Fibroblast of the aortic adventitia (primary cell): ENCODE measurements around the gene RTN4IP1. TPM values are rescaled to one million over a fixed set of nuclear protein-coding genes. Genes with fewer than 3 reads are reported as not detected.
A peak's percentile ranks its signal among the peaks of the same experiment; 100 is the strongest.

Experiments
- DNase-seq: peaks from one replicate; pipeline ENCODE4 v3.0.0-alpha.2; 2010; ENCODE audit warnings: low read depth
- H3K4me3 ChIP-seq: 2 replicates; pipeline ENCODE4 v1.5.1; 2011; ENCODE audit warnings: low read depth, mild to moderate bottlenecking, control low read depth, low read length, moderate library complexity
- total RNA-seq: library from RNA; depleted of rRNA; stranded (reverse); fragments of >200 nt; gene quantifications from 2 replicates; pipeline ENCODE4 v1.2.3, GENCODE V29; 2012; ENCODE audit warnings: low replicate concordance
- TF ChIP-seq, protein P1 (sequence below): IDR thresholded peaks from 2 replicates; pipeline ENCODE4 v1.5.1; 2011; ENCODE audit warnings: mild to moderate bottlenecking, low read length, control low read depth, inconsistent platforms; ENCODE audit not compliant: insufficient read depth

The RTN4IP1 gene
- total RNA-seq, 1 donor, result 7.6 TPM

GRCh38 chr6:106642476-106642875 is 13.2 kb upstream of the RTN4IP1 start:
- H3K4me3 ChIP-seq, result no peak overlapping the region
- TF ChIP-seq, protein P1, sequence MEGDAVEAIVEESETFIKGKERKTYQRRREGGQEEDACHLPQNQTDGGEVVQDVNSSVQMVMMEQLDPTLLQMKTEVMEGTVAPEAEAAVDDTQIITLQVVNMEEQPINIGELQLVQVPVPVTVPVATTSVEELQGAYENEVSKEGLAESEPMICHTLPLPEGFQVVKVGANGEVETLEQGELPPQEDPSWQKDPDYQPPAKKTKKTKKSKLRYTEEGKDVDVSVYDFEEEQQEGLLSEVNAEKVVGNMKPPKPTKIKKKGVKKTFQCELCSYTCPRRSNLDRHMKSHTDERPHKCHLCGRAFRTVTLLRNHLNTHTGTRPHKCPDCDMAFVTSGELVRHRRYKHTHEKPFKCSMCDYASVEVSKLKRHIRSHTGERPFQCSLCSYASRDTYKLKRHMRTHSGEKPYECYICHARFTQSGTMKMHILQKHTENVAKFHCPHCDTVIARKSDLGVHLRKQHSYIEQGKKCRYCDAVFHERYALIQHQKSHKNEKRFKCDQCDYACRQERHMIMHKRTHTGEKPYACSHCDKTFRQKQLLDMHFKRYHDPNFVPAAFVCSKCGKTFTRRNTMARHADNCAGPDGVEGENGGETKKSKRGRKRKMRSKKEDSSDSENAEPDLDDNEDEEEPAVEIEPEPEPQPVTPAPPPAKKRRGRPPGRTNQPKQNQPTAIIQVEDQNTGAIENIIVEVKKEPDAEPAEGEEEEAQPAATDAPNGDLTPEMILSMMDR, result no peak
- DNase-seq, result no peak

- no peak for DNase-seq
- TF ChIP-seq, protein P1, result no peak
- no peak overlapping the region for H3K4me3 ChIP-seq
Measured at GRCh38 chr6:106639812-106640211, 10.5 kb upstream of the RTN4IP1 start.

DNA sequence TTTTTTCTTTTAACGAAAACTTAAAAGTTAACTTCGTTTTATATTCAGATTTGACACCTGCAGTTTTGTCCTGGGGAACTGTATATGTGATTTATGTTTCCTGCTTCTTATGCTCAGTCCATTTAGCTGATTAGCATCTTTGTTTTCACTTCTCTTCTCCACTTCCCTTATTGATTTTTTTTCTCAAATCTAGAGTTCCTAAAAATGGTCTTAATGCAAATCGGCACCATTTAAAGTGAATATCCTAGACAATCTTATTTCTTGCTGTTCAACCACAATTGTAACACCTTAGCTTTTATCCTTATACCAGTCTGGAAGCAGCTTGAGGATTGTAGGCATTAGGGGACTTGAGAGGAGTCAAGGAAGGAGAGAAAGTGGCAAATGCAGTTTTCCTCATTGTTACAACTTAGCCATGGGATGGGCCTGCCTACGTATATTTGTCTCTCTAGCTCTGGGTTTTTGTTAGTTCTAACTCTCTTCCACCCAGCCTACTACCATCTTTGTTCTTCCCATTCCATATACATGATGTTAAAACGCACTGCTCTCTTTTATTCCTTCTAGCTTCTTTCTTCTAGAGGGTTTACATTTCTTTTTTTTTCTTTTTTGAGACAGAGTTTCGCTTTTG is 8.5 kb upstream of the RTN4IP1 start:
- TF ChIP-seq, protein P1, result no peak
- no peak for DNase-seq

GRCh38 chr6:106637051-106637716 is 7.9 kb upstream of the RTN4IP1 start:
- TF ChIP-seq, protein P1, result no peak
- H3K4me3 ChIP-seq, result no peak overlapping the region
- no peak for DNase-seq

More for the DNA sequence above, 8.5 kb upstream of the RTN4IP1 start:
- H3K4me3 ChIP-seq, result no peak overlapping the region

- TF ChIP-seq, protein P1, result no peak
- DNase-seq, result no peak
- no peak overlapping the region for H3K4me3 ChIP-seq
Measured at GRCh38 chr6:106634565-106634964, 5.3 kb upstream of the RTN4IP1 start.

DNA sequence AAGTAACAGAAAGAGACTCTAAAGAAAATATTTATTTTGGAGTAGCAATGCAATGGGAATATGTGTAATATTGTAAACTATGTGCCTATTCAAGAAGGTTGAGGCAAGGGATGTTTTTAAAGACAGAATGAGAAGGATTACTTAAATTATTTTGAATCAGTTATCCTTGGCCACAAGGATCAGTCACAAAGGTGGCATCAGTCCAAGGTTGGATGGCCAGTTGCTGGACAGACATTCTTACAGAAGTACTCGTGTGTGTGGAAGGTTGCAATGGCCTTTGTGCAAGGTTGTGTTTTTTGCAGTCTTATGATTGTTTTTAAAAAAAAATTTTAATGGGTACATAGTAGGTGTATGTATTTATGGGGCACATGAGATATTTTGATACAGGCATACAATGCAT is 2.0 kb upstream of the RTN4IP1 start:
- TF ChIP-seq, protein P1, result no peak
- H3K4me3 ChIP-seq, result no peak overlapping the region
- DNase-seq, result peak; percentile 5
